NCI-H1417 treated with DMSO at 0.1 percent for 48 hours (cell line): ENCODE measurements around the gene CWF19L1.

Experiments
- DNase-seq: peaks from one replicate; lab custom pipeline; 2025; lab: John Stamatoyannopoulos, UW

The CWF19L1 gene

GRCh38 chr10:100253041-100253440 lies 14.4 kb downstream of the CWF19L1 start:
- no peak for DNase-seq

- no peak for DNase-seq
Measured at GRCh38 chr10:100248820-100249219, 18.6 kb downstream of the CWF19L1 start.

GRCh38 chr10:100245484-100246220 lies 21.8 kb downstream of the CWF19L1 start:
- DNase-seq = no peak

GRCh38 chr10:100239851-100240250 lies 27.6 kb downstream of the CWF19L1 start:
- DNase-seq = no peak

DNA sequence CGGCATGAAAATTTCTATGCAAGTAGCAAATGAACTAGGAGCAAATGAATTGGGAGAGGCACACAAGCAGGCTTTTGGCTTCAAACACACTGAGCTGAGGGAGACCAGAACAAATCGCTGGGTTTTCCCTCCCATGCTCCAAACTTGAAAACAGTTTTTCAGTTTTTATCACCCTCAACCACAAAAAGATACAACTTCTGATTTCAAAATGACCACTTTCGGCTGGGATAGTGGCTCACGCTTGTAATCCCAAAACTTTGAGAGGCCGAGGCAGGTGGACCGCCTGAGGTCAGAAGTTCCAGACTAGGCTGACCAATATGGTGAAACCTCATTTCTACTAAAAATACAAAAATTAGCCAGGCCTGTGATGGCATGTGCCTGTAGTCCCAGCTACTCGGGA lies 29.0 kb downstream of the CWF19L1 start:
- DNase-seq = no peak

DNA sequence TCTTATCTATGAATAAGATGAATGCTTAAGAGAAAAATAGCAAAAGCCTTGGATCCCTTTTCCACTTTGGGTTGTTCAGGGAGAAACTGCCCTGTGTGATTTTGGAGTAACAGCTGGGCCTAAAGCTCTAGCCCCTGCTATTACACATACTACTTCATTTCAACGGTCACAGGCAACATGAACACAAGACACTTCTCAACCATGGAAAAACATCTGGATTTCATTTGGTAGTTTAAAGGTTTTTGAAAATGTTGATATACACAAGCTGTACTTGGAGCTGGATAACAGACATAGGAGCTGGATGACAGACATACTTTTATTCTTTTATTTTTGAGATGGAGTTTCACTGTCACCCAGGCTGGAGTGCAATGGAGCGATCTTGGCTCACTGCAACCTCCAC lies 35.3 kb downstream of the CWF19L1 start:
- DNase-seq = no peak

DNA sequence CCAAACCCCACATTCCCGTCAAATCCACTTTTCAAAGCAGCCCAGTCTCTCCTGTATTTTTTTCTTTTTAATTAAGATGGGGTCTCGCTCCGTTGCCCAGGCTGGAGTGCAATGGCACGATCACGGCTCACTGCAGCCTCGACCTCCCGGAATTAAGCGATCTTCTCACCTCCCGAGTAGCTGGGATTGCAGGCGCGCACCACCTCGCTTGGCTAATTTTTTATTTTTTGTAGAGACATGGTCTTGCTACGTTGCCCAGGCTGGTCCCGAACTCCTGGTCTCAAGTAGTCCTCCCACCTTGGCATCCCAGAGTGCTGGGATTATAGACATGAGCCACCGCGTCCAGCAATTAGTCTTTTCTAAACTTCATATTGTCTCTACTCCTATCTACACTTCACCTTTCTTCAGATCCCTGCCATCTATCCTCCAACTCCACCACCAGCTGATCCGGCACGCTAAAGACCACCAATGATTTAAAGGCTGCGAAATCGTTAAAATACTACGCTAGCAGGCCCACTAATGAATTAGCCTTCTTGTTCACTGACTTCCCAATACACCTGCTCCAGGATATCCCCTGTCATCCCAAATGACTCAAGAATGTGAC lies 37.5 kb downstream of the CWF19L1 start:
- DNase-seq = no peak

GRCh38 chr10:100223879-100224278 lies 43.6 kb downstream of the CWF19L1 start:
- DNase-seq = no peak

DNA sequence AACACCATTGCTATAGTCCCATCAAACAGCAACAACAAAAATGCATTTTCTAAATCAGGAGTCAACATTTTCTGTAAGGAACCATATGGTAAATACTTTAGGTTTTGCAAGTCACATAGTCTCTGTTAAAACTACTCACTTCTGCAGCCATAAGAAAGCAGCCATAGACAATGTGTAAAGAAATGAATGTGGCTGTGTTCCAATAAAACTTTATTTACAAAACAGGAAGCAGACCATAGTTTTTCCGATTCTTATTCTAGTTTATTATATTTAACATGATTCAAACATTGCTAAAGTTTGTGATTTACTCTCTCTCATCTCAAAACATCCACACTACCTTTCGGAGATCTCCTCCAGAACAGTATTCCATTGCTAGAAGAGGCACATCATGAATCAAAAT lies 44.9 kb downstream of the CWF19L1 start:
- DNase-seq = no peak

GRCh38 chr10:100216006-100216405 lies 51.4 kb downstream of the CWF19L1 start:
- no peak for DNase-seq

- DNase-seq = no peak
Measured at GRCh38 chr10:100209303-100209702, 58.1 kb downstream of the CWF19L1 start.

- DNase-seq = no peak
Measured at GRCh38 chr10:100208276-100208675, 59.2 kb downstream of the CWF19L1 start.

- DNase-seq = no peak
Measured at GRCh38 chr10:100204370-100204769, 63.1 kb downstream of the CWF19L1 start.

GRCh38 chr10:100201549-100201948 lies 65.9 kb downstream of the CWF19L1 start:
- no peak for DNase-seq

DNA sequence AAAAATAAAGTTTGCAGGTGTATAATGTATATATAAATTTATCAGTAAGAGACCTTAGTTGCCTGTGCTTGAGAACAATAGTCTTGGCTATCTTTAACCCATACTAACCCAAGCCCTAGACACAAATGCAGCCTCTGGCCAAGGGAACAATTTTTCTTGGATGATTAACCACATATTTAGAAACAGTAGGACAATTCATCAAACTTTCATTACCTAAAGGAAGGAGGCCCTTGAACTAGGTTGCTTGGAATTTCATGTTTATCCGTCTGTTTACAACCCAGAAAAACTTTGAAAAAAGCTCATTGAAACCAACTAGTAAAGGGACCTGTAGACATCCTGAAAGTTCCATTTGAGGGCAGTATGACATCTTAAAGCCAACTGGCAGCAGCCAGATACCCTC lies 72.7 kb downstream of the CWF19L1 start:
- DNase-seq = no peak

GRCh38 chr10:100192350-100192749 lies 75.1 kb downstream of the CWF19L1 start:
- no peak for DNase-seq

GRCh38 chr10:100186253-100187212 lies 80.9 kb downstream of the CWF19L1 start:
- DNase-seq = no peak

GRCh38 chr10:100185364-100186252 lies 81.8 kb downstream of the CWF19L1 start, which contains the start of gene ERLIN1:
TSS of gene ERLIN1 (minus strand) at chr10:100186029. CDS start at chr10:100185626, 403 bp downstream.
- DNase-seq = peak; percentile 26

DNA sequence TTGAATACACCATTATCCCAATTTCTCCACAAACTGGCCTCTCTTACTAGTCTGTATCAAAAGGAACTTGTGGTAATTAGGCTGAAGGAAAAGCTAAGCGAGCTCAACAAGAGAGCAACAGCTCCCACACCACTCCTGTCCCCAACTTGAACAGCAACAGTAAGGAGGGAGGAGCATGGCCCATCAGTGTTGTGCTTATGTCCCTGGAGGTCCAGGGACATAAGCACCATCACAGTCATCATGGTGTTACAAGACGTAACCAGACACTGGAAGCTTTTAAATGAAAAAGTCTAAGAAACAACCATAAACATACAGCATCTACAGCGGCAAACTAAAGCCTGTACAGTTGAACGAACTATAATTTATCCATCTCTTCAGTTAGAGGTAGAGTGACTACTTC lies 82.6 kb downstream of the CWF19L1 start:
- no peak for DNase-seq

- no peak for DNase-seq
Measured at GRCh38 chr10:100184426-100184825, 83.0 kb downstream of the CWF19L1 start.

DNA sequence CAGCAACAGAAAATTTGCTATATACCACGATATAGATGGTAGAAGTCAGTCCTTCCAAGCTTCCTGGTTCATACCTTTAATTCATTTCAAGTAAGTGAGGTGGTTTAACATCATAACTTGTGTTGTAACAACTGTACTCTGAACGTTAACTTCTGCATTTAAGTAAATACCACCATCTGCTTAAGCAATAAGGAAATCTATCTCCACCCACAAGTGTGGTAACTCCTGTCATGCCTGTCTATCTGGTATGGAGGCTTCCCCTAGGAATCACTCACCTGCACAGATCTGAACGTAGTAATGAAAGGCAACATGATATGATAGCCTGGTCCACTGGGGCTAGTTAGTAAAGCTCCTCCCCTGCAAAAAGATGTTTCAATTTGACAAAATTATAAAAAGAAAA lies 84.0 kb downstream of the CWF19L1 start:
- no peak for DNase-seq

GRCh38 chr10:100182908-100183307 lies 84.5 kb downstream of the CWF19L1 start:
- DNase-seq = no peak
